PC-3 (cell line): ENCODE data around the gene FALEC.

ENCODE experiments used
- EZH2phosphoT487 ChIP-seq: fragments of 300-600 bp; sonication (generic); IDR thresholded peaks from 2 replicates; pipeline ENCODE4 v1.6.1; 2018; ENCODE audit warnings: mild to moderate bottlenecking, antibody characterized with exemption, low read length, borderline replicate concordance
- TF ChIP-seq, protein P1 (sequence below): fragments of 300-600 bp; sonication (generic); conservative IDR thresholded peaks from 2 replicates; pipeline ENCODE4 v1.5.1; 2017; ENCODE audit warnings: antibody characterized with exemption, low read depth, mild to moderate bottlenecking, low read length

DNA sequence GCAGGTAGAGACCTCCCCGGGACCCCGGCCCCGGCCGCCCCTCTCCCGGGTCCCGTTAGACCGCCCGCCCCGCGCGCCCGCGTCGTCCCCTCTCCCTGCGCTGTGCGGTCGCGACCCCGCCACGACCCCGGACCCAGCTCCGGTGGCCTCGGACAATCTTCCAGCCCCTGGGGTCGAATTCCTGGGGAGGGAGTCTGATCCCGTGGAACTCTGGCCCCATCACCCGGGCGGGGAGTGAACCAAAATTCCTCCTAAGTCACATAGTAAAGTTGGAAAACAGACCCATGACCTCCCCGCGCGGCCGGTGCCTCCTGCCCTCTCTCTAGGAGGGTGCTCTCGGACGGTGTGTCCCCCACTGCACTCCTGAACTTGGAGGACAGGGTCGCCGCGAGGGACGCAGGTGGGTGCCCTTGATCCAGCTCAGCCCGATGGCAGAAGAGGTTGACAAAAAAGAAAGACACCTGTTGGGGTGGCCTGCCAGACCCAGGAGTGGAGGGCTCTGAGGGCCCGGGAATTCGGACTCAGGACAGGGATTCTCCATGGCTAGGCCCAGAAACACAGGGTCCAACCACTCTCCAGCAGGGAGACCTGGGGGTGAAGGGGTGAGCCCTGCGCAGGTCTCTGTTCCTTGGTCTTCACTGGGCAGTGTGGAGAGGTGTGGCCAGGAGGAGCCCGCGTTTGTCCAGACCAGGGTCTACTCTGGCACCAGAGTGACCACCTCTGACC, 34.1 kb downstream of the FALEC start:
- TF ChIP-seq, protein P1, sequence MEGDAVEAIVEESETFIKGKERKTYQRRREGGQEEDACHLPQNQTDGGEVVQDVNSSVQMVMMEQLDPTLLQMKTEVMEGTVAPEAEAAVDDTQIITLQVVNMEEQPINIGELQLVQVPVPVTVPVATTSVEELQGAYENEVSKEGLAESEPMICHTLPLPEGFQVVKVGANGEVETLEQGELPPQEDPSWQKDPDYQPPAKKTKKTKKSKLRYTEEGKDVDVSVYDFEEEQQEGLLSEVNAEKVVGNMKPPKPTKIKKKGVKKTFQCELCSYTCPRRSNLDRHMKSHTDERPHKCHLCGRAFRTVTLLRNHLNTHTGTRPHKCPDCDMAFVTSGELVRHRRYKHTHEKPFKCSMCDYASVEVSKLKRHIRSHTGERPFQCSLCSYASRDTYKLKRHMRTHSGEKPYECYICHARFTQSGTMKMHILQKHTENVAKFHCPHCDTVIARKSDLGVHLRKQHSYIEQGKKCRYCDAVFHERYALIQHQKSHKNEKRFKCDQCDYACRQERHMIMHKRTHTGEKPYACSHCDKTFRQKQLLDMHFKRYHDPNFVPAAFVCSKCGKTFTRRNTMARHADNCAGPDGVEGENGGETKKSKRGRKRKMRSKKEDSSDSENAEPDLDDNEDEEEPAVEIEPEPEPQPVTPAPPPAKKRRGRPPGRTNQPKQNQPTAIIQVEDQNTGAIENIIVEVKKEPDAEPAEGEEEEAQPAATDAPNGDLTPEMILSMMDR: no peak
- TF ChIP-seq EZH2phosphoT487: no peak
